Activated CD8-positive, alpha-beta T cell treated with anti-CD3 and anti-CD28 coated beads for 36 hours (primary cell): ENCODE results near the gene ODF2. TPM values are rescaled to one million over a fixed set of nuclear protein-coding genes. Genes with fewer than 3 reads are reported as not detected.

Experiments used
- ATAC-seq: fragments of 200-7000 bp; cut with Tn5 transposase; one replicate; pipeline ENCODE4 v1.10.0; 2021; ENCODE audit warnings: mild to moderate bottlenecking, moderate library complexity
- CTCF ChIA-PET: fragments of 350-600 bp; sonication (Branson Sonifier 250); formaldehyde crosslinking; loops from one replicate; lab custom pipeline; 2021; ENCODE audit warnings: antibody characterized with exemption; lab: Charles Lee
- POLR2A ChIA-PET: fragments of 350-600 bp; sonication (Branson Sonifier 250); formaldehyde crosslinking; loops from one replicate; lab custom pipeline; 2021; ENCODE audit warnings: antibody characterized with exemption; lab: Charles Lee
- DNase-seq: peaks from one replicate; pipeline ENCODE4 v3.0.0-alpha.2; 2020
- H3K27ac Mint-ChIP-seq: one replicate; pipeline ENCODE4 v1.8.0; 2021; ENCODE audit warnings: mild to moderate bottlenecking, mixed read lengths
- H3K27me3 Mint-ChIP-seq: one replicate; pipeline ENCODE4 v1.8.0; 2021; ENCODE audit warnings: mixed read lengths
- H3K36me3 Mint-ChIP-seq: one replicate; pipeline ENCODE4 v1.8.0; 2021; ENCODE audit warnings: low read depth, mixed read lengths
- H3K4me1 Mint-ChIP-seq: one replicate; pipeline ENCODE4 v1.8.0; 2021; ENCODE audit warnings: low read depth, mixed read lengths
- H3K4me3 Mint-ChIP-seq: one replicate; pipeline ENCODE4 v1.8.0; 2021; ENCODE audit warnings: mild to moderate bottlenecking, moderate library complexity, mixed read lengths
- H3K9me3 Mint-ChIP-seq: one replicate; pipeline ENCODE4 v1.8.0; 2021; ENCODE audit warnings: mixed read lengths
- intact Hi-C: fragments of 100-400 bp; cut with micrococcal nuclease; formaldehyde crosslinking; loops from one replicate; pipeline ENCODE4 v1.10.0; 2022
- total RNA-seq, 2 experiments: library from RNA; stranded (reverse); gene quantifications; one replicate each; pipeline ENCODE4 v1.2.3, GENCODE V29; 2021
- TF ChIP-seq, protein P1 (sequence below): fragments of 200-600 bp; IDR thresholded peaks from one replicate; pipeline ENCODE4 v1.8.0; 2022; ENCODE audit warnings: antibody characterized with exemption, mild to moderate bottlenecking

The ODF2 gene
- total RNA-seq, 2 experiments from 2014 or later, result 79.3 to 83.6 TPM

GRCh38 chr9:128532581-128532980 is 76.8 kb downstream of the ODF2 start:
- CTCF ChIA-PET, result interaction anchor here (0.9 to 1.1 kb wide), 2 partner anchors 12 to 94 kb away, joined by 3 read pairs; no protein-coding TSS in a partner anchor
- Mint-ChIP-seq H3K27ac (peak overlapping the region; percentile 57), H3K9me3 (no peaks in the 10 kb centered on the region), H3K27me3 (no peaks in the 10 kb centered on the region), H3K4me3 (no peak overlapping the region), H3K4me1 (no peaks in the 10 kb centered on the region), H3K36me3 (peaks cover 24% of the 10 kb centered on the region)
- TF ChIP-seq, protein P1, sequence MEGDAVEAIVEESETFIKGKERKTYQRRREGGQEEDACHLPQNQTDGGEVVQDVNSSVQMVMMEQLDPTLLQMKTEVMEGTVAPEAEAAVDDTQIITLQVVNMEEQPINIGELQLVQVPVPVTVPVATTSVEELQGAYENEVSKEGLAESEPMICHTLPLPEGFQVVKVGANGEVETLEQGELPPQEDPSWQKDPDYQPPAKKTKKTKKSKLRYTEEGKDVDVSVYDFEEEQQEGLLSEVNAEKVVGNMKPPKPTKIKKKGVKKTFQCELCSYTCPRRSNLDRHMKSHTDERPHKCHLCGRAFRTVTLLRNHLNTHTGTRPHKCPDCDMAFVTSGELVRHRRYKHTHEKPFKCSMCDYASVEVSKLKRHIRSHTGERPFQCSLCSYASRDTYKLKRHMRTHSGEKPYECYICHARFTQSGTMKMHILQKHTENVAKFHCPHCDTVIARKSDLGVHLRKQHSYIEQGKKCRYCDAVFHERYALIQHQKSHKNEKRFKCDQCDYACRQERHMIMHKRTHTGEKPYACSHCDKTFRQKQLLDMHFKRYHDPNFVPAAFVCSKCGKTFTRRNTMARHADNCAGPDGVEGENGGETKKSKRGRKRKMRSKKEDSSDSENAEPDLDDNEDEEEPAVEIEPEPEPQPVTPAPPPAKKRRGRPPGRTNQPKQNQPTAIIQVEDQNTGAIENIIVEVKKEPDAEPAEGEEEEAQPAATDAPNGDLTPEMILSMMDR, result no peak
- no peak for DNase-seq
- no peak for ATAC-seq
- POLR2A ChIA-PET, result no interaction called here
- intact Hi-C loops, result no loop called here

GRCh38 chr9:128540634-128541360 is 85.0 kb downstream of the ODF2 start:
- ChIA-PET CTCF (interaction anchor here (1.2 to 2.2 kb wide), 2 partner anchors 10 to 14 kb away, joined by 3 to 9 read pairs; no protein-coding TSS in a partner anchor), POLR2A (interaction anchor here (1.0 to 7.7 kb wide), 2 partner anchors 12 to 83 kb away, joined by 3 to 36 read pairs; partner anchors contain the start of gene SPTAN1)
- Mint-ChIP-seq H3K27ac (no peak overlapping the region), H3K27me3 (no peaks in the 10 kb centered on the region), H3K4me1 (peaks cover 6% of the 10 kb centered on the region), H3K9me3 (no peaks in the 10 kb centered on the region), H3K4me3 (no peak overlapping the region), H3K36me3 (peaks cover 37% of the 10 kb centered on the region)
- TF ChIP-seq, protein P1, result no peak
- intact Hi-C loops, result no loop called here
- DNase-seq, result no peak
- ATAC-seq, result no peak

DNA sequence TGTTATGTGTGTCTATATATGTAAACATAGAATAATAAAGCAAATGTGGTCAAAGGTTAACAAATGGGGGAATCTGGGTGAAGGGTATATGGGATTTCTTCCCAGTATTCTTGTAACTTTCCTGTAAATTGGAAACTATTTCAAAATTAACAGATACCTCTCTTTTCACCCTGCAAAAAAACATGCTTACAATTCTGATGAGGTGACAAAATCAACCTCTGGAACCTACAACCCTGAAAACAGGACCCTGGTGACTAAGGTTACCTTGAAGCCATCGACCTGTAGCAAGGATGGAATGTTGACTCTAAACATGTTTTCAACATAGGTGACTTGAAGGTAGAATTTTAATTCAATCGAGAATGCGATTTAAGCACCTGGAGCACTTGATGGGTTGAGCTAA is 90.7 kb downstream of the ODF2 start:
- intact Hi-C loops, result no loop called here
- Mint-ChIP-seq H3K4me1 (peaks cover 26% of the 10 kb centered on the region), H3K9me3 (no peaks in the 10 kb centered on the region), H3K36me3 (peaks cover 8% of the 10 kb centered on the region), H3K27me3 (no peaks in the 10 kb centered on the region), H3K4me3 (no peak overlapping the region), H3K27ac (no peak overlapping the region)
- no peak for DNase-seq
- CTCF ChIA-PET, result no interaction called here
- no peak for ATAC-seq
- POLR2A ChIA-PET, result interaction anchor here (0.7 kb wide), 1 partner anchor 939 kb away, joined by 4 read pairs; no protein-coding TSS in a partner anchor
- TF ChIP-seq, protein P1, result no peak

- Mint-ChIP-seq H3K27ac (no peak overlapping the region), H3K9me3 (no peaks in the 10 kb centered on the region), H3K4me3 (no peak overlapping the region), H3K4me1 (peaks cover 32% of the 10 kb centered on the region), H3K36me3 (no peaks in the 10 kb centered on the region), H3K27me3 (no peaks in the 10 kb centered on the region)
- CTCF ChIA-PET, result no interaction called here
- ATAC-seq (no peak), DNase-seq (no peak)
- TF ChIP-seq, protein P1, result no peak
- intact Hi-C loops, result no loop called here
- POLR2A ChIA-PET, result interaction anchor here (1.4 kb wide), 1 partner anchor 12 kb away, joined by 5 read pairs; no protein-coding TSS in a partner anchor
Observed at GRCh38 chr9:128548876-128549275, 93.1 kb downstream of the ODF2 start.

DNA sequence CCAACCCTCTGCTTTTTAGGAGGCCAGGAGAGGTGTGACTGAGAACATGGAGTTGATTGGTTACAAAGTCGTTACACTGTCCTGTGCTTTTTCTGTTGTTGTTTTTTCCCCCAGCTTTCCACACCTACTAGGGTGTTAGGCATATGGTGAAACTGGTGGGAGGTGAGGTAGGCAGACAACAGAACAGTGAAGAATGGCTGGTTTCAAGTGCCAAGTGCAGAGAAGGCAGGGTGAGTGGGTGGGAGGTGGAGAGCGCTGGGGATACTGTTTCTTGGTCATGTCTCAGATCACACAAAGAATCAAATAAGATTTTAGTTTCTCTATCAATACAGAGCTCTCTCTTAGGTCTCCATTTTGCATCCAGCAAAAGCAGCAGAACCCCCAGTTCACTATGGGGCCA is 94.4 kb downstream of the ODF2 start:
- peak overlapping the region; percentile 84 for H3K27ac Mint-ChIP-seq
- POLR2A ChIA-PET, result interaction anchor here (0.5 to 2.6 kb wide), 9 partner anchors 9 to 195 kb away, joined by 3 to 18 read pairs (median 3); partner anchors contain the start of genes GLE1 and URM1
- no peaks in the 10 kb centered on the region for H3K36me3 Mint-ChIP-seq
- CTCF ChIA-PET, result interaction anchor here (1.3 to 1.6 kb wide), 2 partner anchors 9 to 130 kb away, joined by 5 to 9 read pairs; partner anchors contain the start of gene CERCAM
- DNase-seq (peak; percentile 82), ATAC-seq (peak; percentile 35)
- TF ChIP-seq, protein P1, result no peak
- peak overlapping the region; percentile 29 for H3K4me3 Mint-ChIP-seq
- no peaks in the 10 kb centered on the region for H3K27me3 Mint-ChIP-seq
- H3K4me1 Mint-ChIP-seq, result peaks cover 32% of the 10 kb centered on the region
- intact Hi-C loops, result loop anchor here (5.0 kb wide), 1 partner anchor 48 kb away; the partner anchor contains the start of gene GLE1
- no peaks in the 10 kb centered on the region for H3K9me3 Mint-ChIP-seq
